Amniotic stem cell (primary cell): ENCODE results near the gene NKD2.
"Not testable (repeated sequence)": the region's sequence is repeated elsewhere in the genome, so short reads cannot be mapped to it uniquely, and the experiment has no call there.

Source experiments
- DNase-seq: peaks from one replicate; lab custom pipeline; 2025; lab: John Stamatoyannopoulos, UW

NKD2 gene

DNA sequence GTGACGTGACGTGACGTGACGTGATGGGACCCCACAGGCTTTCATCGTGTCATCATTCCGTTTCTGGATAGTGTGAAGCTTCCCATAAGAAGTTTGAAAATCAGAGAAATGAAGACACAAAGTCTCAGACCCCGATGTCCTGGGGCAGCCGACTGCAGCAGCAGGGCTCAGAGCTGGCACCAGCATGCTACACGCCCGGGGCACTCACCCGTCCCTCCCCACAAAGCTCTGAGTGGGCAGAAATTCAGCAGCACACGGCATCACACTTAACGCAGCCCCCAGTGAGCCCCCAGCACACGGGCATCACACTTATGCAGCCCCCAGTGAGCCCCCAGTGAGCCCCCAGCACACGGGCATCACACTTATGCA, 61.1 kb downstream of the NKD2 start:
- DNase-seq = no peak

DNA sequence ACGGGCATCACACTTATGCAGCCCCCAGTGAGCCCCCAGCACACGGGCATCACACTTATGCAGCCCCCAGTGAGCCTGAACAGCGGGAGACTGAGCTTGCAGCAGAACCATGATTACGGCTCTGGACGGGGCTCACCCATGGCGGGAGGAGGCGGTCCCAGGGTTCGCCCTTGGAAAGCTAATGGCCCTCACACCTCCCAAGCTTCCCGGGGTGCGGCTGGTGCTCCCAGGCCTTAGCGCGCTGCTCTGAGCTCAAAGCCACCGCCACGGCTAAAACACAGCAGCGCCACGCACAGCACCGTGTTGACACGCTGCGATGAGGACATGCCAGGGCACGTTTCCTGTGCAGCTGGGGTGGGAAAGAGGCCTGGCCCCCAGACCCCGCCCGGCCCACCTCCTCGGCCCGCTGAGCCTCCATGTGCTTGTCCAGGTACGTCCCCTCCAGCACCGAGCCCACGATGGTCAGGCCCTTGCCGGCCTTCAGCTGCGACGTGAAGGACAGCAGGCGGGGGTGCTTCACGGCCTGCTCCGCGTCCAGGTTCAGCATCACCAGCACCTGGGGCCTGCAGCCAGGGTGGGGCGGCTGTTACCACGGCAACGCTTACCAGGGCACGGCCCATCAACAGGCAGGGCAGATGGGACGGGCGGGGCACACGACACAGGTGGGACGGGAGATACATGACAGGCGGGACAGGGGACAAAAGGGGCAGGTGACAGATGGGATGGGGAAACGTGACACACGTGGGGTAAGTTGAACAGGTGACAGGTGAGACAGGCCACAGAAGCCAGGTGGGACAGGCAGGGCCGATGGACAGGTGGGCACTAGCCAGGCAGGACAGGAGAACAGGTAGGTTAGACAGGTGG, 64.9 kb downstream of the NKD2 start:
- DNase-seq = no peak

DNA sequence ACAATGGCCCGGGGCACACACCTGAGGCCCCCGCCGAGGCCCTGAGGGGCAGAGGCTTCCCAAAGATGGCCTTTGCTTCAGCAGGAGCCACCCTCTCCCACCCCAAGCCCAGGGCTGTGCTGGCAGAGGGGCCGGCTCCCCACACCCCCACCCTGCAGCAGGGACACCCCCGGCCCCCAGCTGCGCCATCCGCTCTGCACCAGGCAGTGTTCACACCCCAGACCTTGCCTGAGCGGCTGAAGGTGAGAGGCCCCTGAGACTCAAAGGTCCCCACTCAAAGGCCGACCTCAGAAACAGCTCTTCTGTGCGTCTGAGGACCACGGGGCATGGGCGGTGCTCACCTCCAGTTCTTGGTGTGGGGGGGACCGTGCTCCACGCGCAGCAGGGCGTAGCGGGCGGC, 65.6 kb downstream of the NKD2 start:
- no peak for DNase-seq

DNA sequence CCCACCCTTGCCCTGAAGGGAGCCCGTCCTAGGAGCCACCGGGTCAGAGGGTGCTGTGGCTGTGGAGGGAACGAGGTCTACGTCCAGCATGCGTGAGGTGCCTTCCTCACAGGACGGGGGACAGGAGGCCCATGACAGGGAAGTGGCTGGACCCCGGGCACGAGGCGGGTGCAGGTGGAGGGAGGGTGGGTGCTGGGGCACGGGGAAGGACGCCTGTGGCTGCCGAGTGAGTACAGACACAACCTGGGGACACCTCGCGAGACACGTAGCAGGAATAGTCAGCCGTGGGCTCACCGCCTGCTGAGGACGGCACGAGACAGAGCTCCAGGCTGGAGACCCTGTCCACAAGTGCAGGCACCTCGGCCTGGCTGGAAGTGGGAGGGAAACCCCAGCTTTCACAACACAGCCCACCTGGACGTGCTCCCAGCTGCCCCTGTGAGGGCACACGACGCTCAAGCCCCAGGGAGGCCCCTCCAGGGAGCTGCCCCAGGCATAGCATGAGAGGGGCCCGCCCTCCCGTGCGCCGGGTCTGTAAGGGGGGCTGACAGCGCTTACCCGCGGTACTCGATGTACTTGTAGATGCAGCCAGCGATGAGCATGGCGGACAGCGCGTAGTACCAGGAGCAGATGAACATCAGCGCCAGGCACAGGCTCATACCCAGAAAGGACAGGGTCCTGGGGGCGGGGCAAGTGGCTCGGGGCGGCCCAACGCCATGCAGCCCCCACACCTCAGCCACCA, 66.4 kb downstream of the NKD2 start:
- DNase-seq = no peak

DNA sequence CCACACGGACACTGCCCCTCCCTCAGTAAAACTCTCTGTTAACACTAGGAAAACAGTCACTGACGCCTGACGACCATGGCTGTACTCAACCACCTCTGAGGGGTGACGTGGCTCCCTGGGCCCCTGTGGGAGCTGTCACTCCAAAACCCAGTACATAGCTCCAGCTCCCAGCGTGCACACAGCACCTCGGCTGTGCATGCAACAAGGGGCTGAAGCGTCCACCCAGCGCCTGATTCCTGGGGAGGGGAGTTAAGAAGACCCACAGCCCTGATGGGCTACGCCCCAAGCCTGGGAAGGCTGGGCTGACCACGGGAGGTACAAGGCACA, 66.9 kb downstream of the NKD2 start:
- DNase-seq = no peak

DNA sequence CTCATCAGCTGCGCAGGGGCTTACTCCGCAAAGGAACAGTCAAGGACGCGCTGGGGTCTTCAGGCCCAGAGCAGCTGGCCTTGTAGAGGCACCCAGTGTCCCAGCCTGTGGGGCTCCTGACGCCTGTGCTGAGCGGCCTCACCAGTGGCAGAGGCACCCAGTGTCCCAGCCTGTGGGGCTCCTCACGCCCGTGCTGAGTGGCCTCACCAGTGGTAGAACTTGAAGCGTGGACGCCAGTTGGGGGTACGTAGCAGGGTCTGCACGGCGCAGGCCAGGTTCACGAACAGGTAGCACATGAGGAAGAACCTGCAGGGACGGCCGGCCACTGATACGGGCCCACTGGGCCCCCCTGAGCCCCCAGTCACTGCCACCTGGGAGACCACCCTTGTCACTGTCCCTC, 67.3 kb downstream of the NKD2 start:
- no peak for DNase-seq

DNA sequence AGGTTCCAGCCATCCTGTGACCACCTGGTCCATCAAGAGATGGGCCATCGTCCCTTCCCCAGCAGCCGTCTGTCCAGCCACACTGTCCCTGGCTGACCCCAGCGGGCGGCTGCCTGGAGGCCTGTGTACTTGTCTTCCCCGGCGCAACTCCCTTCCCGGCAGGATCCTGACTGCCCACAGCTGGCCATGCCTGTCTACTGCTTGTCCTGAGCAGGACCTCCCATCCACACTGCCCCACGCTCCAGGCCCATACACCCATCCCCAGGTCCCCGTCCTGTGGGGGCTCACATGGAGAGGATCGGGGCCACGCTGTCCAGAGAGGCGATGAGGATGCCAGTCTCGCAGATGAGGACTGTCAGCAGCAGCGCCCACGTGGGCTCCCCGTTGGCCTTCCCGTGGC, 67.8 kb downstream of the NKD2 start:
- DNase-seq = no peak

DNA sequence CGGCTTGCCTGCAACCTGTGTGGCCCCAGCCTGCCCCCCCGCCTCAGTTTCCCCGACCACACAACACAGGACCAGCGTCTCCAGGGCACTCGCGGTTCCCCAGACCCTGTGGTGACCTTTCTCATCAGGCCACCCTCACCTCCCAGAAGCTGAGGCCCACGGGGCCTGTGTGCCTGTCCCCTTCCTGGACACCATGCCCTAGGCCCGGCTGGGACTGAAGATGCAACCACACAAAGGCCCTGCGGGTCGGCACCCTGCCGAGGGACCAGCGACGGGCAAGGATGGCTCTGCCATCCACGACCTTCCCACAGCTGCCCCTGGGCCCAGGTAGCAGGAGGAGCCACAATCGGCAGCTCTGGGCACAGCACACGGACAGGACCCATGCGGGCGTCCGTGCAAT, 68.4 kb downstream of the NKD2 start:
- DNase-seq = no peak

DNA sequence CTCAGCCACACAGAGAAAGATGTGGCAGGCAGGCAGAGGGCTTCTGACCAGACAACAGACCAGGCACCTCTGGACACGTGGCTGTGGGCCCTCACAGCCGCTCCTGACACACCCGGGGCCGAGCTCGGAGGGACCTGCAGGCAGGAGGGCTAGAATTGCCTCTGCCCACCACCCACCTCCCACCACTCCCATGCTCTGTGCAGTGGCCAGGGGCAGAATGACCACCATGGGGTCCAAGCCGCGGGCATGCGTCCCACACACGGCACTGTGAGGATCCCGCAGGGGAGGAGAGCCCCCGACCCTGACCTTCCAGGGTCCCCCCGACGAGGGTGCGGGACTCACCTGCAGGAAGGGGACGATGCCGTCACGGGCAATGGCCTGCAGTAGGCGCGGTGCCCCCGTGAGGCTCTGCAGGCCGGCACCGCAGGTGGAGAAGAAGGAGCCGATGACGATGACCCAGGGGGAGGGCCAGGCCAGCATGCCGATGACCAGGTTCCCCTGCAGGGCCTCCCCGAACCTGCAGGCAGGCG, 69.0 kb downstream of the NKD2 start:
- no peak for DNase-seq

DNA sequence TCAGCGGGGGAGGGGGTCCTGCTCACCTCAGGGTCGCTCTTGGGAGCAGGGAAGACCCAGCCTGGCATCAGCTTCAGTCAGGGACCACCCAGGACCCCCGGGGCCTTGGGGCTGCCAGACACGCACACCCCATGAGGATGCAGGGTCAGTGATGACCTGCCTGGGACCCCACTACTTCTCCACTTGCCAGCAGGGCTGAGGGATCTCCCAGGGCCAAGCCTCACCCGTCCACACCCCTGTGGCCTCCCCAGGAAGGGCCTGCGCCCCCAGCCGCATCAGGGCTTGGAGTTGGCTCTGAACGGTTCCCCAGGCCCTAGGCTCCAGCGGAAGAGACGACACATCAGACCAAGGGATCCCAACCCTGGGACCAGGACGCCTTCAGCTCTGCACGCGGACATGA, 69.6 kb downstream of the NKD2 start:
- no peak for DNase-seq

DNA sequence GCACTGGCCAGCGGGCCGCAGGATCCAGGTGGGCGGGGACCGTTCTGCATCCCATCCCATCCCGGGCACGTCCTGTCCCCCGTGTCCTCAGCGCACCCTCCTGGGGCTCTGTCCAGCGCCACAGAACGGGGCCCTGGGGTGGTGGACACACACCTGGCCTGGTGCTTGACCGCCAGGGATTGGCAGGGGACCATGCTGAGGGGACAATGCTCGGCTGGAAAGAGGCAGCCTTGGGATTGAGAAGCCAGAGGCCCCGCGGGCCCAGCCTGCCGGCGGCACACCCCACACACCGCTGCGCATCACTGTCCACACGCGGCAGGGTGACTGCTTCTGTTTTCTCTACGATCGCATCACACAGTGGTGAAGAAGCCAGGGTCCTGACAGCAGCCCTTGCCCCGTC, 70.2 kb downstream of the NKD2 start:
- no peak for DNase-seq

DNA sequence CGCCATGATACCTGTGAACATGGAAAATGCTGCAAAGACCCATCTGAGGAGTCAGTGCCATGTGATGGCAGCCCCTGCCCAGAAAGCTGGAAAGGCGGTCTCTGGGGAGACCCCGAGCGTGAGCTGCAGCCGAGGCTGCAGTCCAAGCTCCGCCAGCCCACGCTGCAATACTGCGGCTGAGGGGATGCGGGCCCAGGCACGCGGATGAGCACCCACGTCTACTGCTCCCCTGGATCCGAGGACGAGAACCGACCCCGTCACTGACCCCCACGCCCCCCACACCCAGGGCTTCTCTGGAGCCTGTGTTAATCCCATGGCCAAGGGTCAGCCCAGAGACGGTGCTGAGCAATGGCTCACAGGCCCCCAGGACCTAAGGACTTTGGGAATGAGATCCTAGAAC, 70.9 kb downstream of the NKD2 start:
- no peak for DNase-seq

DNA sequence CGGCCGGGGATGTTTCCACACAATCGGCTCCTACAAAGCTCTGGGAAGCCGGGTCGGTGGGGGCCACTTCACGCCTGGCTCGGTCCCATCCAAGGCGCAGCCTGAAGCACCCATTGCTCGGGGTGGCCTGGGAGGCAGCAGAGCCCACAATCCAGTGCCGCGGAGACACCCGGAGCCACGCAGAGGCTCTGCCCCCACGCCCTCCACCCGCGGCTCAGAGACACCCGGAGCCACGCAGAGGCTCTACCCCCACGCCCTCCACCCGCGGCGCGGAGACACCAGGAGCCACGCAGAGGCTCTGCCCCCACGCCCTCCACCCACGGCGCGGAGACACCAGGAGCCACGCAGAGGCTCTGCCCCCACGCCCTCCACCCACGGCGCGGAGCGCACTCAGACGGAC, 71.4 kb downstream of the NKD2 start:
- DNase-seq = no peak

DNA sequence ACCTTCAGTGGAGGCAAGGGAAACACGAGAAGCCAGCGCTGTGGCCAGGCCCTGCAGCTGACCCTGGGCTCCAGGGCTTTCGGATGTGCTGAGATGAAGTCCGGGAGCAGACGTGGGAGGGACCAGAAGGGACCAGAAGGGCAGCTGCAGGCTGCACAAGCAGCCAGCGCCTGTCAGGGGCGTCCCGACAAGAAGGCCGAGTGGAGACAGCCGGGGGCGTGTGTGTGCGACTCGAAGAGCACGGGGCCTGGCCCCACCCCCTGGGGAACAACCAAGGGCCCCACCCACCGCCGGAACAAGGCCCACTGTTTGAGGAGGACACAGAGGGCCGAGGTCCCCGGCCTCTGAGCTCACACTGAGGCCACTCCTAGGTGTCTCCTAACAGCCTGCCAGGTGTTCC, 71.8 kb downstream of the NKD2 start:
- no peak for DNase-seq

DNA sequence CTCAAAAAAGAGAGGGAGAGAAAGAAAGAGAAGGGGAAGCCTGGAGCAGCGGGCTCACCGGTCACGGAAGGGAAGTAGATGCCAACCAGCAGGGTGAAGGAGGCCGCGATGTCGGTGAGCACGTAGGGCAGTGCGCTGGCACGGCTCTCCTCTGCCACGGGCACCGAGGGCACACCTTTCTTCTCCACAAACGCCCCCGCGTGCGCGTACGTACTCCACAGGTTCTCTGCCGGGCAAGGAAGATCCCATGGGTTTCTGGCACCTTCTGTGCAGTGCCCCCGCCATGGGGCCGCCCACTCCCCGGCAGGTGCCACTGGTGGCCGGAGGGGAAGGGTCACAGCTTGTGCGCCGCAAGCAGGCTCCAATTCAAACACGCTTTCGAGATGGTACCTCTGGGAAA, 72.9 kb downstream of the NKD2 start:
- DNase-seq = no peak

DNA sequence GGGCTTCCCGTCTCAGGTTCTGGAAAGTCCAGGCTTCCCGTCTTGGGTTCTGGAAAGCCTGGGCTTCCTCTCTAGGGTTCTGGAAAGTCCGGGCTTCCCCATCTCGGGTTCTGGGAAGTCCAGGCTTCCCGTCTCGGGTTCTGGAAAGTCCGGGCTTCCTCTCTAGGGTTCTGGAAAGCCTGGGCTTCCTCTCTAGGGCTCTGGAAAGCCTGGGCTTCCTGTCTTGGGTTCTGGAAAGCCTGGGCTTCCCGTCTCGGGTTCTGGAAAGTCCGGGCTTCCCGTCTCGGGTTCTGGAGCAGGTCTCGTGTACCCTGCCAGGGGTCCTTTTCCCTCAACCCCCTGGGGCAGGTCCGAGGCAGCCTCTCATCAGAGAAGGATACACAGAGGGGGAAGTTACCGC, 74.4 kb downstream of the NKD2 start:
- DNase-seq = not testable (repeated sequence)

DNA sequence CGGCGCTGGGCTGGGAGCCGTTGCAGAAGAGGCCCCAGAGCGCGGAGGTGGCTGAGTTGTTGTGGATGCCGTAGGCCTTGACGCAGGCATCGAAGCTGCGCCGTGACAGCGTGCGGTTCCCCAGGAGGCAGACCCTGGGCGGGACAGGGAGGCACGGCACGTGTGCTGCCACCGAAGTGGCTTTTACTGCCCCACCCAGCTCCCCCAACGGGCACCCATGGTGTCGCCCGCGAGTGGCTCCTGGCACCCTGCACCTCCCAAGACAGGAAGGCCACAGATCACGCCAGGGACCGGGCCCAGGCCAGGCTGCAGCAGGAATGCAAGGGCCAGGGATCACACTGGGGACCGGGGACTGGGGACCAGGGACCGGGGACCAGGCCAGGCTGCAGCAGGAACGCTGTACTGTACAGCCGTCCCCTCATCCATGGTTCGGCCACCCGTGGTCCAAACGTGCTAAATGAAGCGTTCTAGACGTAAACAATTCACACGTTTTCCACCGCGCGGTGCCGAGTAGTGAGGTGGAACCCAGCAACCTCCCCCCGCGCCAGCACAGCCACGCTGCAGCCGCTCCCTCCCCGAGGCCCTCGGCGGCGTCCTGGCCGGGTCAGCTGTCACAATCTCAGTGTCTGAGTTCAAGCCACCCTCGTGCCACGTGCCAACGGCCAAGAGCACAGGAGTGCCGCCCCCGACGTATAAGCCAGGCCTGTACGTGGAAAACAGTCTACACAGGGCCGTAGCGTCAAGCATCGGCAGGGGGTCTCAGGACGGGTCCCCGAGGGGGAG, 75.4 kb downstream of the NKD2 start:
- DNase-seq = no peak

DNA sequence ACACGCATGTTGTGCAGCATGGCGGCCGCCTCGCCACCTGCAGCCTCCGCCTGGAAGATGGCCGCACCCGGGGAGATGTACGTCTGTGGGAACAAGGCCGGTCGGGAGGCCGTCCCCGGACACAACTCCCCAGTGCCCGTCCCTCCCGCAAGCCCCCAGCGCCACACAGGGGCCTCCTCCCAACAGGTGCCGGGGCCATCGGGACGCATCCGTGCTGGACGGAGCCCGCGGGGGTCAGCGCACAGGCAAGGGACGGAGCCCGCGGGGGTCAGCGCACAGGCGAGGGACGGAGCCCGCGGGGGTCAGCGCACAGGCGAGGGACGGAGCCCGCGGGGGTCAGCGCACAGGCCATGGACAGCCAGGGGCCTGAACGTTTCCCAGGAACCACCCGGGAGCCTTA, 76.8 kb downstream of the NKD2 start:
- no peak for DNase-seq

DNA sequence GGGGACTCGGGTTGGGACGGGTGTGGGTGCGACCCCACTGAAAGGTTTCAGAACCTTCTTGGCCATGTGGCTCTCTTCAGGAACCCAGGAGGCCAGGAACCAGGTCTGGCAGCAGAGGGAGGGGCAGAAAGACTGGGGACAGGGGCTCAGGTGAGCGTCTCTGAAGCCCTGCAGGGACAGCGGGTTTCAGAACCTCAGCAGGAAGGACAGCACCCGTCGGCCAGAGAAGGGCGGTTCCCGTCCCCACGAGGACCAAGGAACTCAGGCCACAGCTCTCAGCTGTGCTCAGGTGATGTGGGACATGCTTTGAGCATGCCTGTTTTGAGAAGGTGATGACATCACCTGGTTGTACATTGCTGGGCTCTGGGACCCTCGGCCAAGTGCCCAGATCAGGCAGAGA, 77.5 kb downstream of the NKD2 start:
- DNase-seq = no peak

DNA sequence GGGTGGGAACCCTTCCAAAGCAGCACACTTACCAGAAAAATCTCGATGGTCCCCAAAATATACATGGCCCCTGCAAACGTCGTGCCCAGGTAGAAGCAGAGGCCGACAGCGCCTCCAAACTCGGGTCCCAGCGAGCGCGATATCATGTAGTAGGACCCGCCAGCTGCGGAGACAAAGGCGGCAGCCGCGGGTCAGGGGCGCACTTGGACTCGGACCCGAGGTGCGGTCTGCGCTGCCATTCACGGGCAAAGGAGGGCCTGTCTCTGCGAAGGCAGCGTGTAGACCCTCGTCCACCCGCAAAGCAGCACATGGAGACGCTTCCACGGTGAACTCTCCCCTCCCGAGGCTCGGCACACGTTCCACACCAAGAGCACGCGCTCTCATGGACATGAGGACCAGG, 78.3 kb downstream of the NKD2 start:
- no peak for DNase-seq

DNA sequence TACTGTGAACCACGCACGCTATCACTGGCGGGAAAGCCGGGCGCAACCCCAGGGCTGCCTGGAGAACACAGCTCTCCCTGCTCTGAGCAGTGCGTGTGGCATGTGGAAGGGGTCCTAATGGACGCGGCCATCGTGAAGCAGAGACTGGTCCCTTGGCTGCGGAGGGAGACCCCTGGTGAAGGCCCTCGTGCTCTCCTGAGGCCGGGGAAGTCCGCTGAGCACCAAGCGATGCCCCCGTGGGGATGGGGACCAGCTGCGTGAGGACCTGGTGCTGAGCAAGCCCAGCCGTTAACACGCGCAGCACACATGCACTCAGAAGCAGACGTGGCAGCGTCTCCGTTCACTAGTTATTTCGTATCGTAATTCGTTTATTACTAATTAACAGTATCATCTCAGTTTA, 78.8 kb downstream of the NKD2 start:
- no peak for DNase-seq

DNA sequence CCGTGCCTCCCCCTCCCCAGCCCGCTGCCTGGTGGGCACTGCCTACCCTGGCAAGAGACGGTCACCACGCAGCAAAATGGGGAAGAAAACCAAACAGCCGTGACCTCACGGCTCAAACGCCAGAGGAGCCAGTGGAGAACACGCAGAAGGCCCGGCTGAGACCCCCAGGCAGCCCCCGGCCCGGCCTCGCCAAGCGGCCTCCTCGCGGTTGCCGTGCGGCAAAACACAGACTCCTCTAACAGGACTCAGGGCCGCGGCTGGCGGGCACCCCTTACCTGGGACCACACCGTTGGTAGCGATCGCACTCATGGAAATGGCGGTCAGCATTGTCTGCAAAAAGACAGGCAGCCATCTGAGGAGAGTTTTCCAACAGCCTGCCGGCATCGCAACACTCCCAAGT, 79.4 kb downstream of the NKD2 start:
- DNase-seq = no peak
